ENCODE data around the gene TMOD3.

TMOD3 gene

DNA sequence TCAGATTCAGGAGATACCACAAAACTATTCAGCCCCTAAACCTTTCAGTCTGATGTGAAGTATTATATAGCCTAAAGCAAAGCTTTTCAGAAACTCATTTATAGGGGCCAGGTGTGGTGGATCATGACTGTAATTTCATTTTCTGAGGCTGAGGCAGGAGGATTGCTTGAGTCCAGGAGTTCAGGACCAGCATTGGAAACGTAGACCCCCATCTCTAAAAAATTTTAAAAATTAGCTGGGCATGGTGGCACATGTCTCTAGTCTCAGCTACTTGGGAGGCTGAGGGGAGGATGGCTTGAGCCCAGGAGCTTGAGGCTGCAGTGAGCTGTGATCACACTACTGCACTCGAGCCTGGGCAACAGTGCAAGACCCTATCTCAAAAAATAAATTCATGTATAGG lies 60.0 kb downstream of the TMOD3 start:
- TF ChIP-seq, protein P1, sequence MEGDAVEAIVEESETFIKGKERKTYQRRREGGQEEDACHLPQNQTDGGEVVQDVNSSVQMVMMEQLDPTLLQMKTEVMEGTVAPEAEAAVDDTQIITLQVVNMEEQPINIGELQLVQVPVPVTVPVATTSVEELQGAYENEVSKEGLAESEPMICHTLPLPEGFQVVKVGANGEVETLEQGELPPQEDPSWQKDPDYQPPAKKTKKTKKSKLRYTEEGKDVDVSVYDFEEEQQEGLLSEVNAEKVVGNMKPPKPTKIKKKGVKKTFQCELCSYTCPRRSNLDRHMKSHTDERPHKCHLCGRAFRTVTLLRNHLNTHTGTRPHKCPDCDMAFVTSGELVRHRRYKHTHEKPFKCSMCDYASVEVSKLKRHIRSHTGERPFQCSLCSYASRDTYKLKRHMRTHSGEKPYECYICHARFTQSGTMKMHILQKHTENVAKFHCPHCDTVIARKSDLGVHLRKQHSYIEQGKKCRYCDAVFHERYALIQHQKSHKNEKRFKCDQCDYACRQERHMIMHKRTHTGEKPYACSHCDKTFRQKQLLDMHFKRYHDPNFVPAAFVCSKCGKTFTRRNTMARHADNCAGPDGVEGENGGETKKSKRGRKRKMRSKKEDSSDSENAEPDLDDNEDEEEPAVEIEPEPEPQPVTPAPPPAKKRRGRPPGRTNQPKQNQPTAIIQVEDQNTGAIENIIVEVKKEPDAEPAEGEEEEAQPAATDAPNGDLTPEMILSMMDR (IDR thresholded peaks at IDR 0.05; ENCODE audit: extremely low read depth, insufficient read depth, missing control alignments): no peak
- in situ Hi-C loops (cut with MboI; ENCODE audit: low pct_unique_long_range_greater_than_20kb, low sequenced_read_pairs, unreplicated experiment): no loop called here

GRCh38 chr15:51904421-51904820 lies 75.0 kb downstream of the TMOD3 start:
- DNase-seq (ENCODE audit: low spot score): no peak
- in situ Hi-C loops (cut with MboI; ENCODE audit: low pct_unique_long_range_greater_than_20kb, low sequenced_read_pairs, unreplicated experiment): no loop called here
- TF ChIP-seq, protein P1 (IDR thresholded peaks at IDR 0.05; ENCODE audit: extremely low read depth, insufficient read depth, missing control alignments): no peak

More for the DNA sequence above, 60.0 kb downstream of the TMOD3 start:
- DNase-seq (ENCODE audit: low spot score): no peak

GRCh38 chr15:51904931-51905330 lies 75.5 kb downstream of the TMOD3 start:
- in situ Hi-C loops (cut with MboI; ENCODE audit: low pct_unique_long_range_greater_than_20kb, low sequenced_read_pairs, unreplicated experiment): no loop called here
- no peak for DNase-seq (ENCODE audit: low spot score)
- TF ChIP-seq, protein P1 (IDR thresholded peaks at IDR 0.05; ENCODE audit: extremely low read depth, insufficient read depth, missing control alignments): no peak

DNA sequence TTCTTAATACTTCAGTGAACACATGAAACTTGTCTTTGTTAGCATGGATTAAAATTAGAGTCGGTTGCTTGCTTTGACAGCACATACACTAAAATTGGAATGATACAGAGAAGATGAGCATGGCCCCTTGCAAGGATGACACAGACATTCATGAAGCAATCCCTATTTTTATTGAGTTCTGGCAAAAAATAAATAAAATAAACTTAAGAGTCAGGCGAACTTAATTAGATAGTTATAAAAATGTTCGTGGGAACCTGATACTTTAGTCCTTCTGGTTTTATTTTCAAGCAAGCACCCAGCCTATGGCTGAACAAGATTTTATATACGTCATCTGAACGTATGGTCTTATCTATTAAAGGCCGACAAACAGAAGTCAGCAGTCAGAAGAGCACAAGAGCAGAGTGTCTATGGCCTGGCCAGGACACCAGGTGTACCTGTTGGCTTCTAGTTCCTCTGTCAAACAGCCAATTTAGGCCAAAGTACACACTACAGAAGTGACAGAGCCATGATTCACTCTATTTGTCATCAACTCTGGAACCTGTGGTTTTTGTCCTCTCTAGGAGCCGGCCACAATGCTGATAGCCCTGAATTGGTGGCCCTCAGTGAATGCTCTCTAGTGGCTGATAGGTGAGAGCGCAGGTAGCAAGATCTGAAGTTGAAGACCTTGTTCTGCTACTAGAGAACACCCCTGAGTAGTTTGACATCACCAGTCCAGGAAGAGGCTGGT lies 77.8 kb downstream of the TMOD3 start:
- DNase-seq (ENCODE audit: low spot score): no peak
- TF ChIP-seq, protein P1 (IDR thresholded peaks at IDR 0.05; ENCODE audit: extremely low read depth, insufficient read depth, missing control alignments): no peak

GRCh38 chr15:51908316-51908715 lies 78.9 kb downstream of the TMOD3 start:
- in situ Hi-C loops (cut with MboI; ENCODE audit: low pct_unique_long_range_greater_than_20kb, low sequenced_read_pairs, unreplicated experiment): no loop called here
- DNase-seq (ENCODE audit: low spot score): no peak
- TF ChIP-seq, protein P1 (IDR thresholded peaks at IDR 0.05; ENCODE audit: extremely low read depth, insufficient read depth, missing control alignments): no peak

More for the DNA sequence above, 77.8 kb downstream of the TMOD3 start:
- in situ Hi-C loops (cut with MboI; ENCODE audit: low pct_unique_long_range_greater_than_20kb, low sequenced_read_pairs, unreplicated experiment): no loop called here

- in situ Hi-C loops (cut with MboI; ENCODE audit: low pct_unique_long_range_greater_than_20kb, low sequenced_read_pairs, unreplicated experiment): no loop called here
- no peak for DNase-seq (ENCODE audit: low spot score)
- TF ChIP-seq, protein P1 (IDR thresholded peaks at IDR 0.05; ENCODE audit: extremely low read depth, insufficient read depth, missing control alignments): no peak
Measured at GRCh38 chr15:51909584-51909983, 80.1 kb downstream of the TMOD3 start.
